ENCODE data around the gene NEK6.

Gene NEK6

DNA sequence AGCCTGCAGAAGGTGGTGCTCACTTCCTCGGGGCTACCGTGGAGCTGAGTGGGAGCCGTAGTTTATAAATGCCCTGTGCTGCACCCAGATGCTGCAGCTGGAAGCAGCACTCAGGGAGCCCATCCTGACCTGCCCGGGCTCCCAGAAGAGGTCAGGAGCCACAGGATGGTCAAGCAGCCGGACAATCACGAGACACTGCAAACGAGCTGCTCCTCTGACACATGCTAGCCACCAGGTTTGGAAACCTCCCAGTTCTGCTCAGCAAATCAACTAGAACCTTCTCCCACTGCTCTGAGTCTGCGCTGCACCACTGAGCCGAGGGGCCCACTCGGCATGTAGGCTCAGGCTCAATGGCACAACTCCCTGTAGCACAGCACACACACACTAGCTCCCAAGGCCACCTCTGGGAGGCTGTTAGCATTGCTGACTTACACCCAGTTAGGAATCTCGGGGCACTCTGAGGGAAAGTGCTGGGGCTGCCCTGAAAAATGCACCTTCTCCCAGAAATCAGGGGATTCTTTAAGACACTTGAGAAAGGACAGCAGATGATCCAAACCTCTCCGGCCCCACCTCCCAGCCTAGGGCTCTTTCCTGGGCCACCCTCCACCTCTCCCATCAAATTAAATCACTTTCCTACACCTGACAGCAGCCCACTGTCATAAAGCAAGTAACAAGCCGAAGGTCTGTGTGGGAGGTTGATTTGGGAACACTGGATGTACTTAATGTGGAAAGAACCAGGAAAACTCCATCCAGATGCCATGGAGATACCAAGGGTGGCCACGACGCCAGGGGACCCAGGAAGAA is 98.4 kb downstream of the NEK6 start:
- no peak for TF ChIP-seq CREB1 (IDR thresholded peaks at IDR 0.05; ENCODE audit: low read depth)
- TF ChIP-seq MAX (IDR thresholded peaks at IDR 0.05) = no peak
- no peak for TF ChIP-seq RAD21 (IDR thresholded peaks at IDR 0.05; ENCODE audit: low read depth)
- TF ChIP-seq TAF1 (IDR thresholded peaks at IDR 0.05; ENCODE audit: low read depth) = no peak
- TF ChIP-seq REST (IDR thresholded peaks at IDR 0.05; ENCODE audit: low read depth) = no peak

GRCh38 chr9:124356745-124357390 is 99.1 kb downstream of the NEK6 start:
- no peak for TF ChIP-seq EP300 (IDR thresholded peaks at IDR 0.05; ENCODE audit: borderline replicate concordance)

DNA sequence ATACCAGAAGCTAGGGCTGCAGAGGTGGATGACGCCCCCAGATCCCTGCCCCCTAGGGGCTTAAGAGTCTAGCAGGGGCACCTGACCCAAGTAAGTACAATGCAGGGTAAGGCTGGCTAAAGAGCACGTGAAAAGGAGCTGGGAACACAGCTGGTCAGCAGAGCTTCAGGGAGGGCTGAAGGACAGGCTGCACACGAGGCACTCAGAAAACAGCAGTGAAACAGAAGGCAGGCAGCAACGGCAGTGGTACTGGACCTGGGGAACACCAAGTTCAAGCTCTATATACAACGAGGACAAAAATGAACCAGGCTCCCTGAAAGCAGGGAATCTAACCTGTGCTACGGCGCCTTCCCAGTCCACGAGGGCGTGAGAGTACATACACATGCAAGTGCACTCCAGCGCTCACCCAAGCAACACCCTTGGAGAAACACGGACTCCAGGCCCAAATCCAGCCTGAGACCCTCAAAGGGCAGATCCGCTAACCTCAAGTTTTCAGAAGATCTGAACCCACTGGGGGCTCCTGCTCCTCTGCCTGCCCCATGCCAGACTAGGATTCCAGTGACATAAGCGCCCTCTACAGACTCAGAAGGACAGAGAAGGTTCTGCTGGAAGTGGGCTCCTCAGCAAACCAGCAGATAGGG is 100.1 kb downstream of the NEK6 start:
- TF ChIP-seq RAD21 (IDR thresholded peaks at IDR 0.05; ENCODE audit: low read depth) (peak; percentile 43; the same call in 1 of the 2 replicates), EGR1 (IDR thresholded peaks at IDR 0.05) (no peak)

GRCh38 chr9:124358631-124359030 is 100.9 kb downstream of the NEK6 start:
- TF ChIP-seq EP300 (IDR thresholded peaks at IDR 0.05; ENCODE audit: borderline replicate concordance) (no peak), CEBPB (IDR thresholded peaks at IDR 0.05) (no peak), REST (IDR thresholded peaks at IDR 0.05; ENCODE audit: low read depth) (no peak), EGR1 (IDR thresholded peaks at IDR 0.05) (no peak), NFIC (IDR thresholded peaks at IDR 0.05) (no peak), TAF1 (IDR thresholded peaks at IDR 0.05; ENCODE audit: low read depth) (no peak), ZBTB7A (IDR thresholded peaks at IDR 0.05; ENCODE audit: low read depth) (no peak), RAD21 (IDR thresholded peaks at IDR 0.05; ENCODE audit: low read depth) (no peak), CREB1 (IDR thresholded peaks at IDR 0.05; ENCODE audit: low read depth) (no peak), FOXM1 (IDR thresholded peaks at IDR 0.05; ENCODE audit: borderline replicate concordance, low read depth) (no peak), TEAD4 (IDR thresholded peaks at IDR 0.05) (no peak), TCF12 (IDR thresholded peaks at IDR 0.05; ENCODE audit: low read depth) (no peak), MAX (IDR thresholded peaks at IDR 0.05) (no peak), YY1 (IDR thresholded peaks at IDR 0.05; ENCODE audit: low read depth) (no peak)
- TF ChIP-seq, protein P1, sequence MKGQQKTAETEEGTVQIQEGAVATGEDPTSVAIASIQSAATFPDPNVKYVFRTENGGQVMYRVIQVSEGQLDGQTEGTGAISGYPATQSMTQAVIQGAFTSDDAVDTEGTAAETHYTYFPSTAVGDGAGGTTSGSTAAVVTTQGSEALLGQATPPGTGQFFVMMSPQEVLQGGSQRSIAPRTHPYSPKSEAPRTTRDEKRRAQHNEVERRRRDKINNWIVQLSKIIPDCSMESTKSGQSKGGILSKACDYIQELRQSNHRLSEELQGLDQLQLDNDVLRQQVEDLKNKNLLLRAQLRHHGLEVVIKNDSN (IDR thresholded peaks at IDR 0.05) = no peak

GRCh38 chr9:124359426-124359825 is 101.7 kb downstream of the NEK6 start:
- no peak for TF ChIP-seq YY1 (IDR thresholded peaks at IDR 0.05; ENCODE audit: low read depth)
- no peak for TF ChIP-seq TEAD4 (IDR thresholded peaks at IDR 0.05)
- no peak for TF ChIP-seq TAF1 (IDR thresholded peaks at IDR 0.05; ENCODE audit: low read depth)
- TF ChIP-seq RAD21 (IDR thresholded peaks at IDR 0.05; ENCODE audit: low read depth) = no peak
- TF ChIP-seq EP300 (IDR thresholded peaks at IDR 0.05; ENCODE audit: borderline replicate concordance) = no peak
- TF ChIP-seq TCF12 (IDR thresholded peaks at IDR 0.05; ENCODE audit: low read depth) = no peak
- TF ChIP-seq, protein P1 (IDR thresholded peaks at IDR 0.05) = no peak
- TF ChIP-seq FOXM1 (IDR thresholded peaks at IDR 0.05; ENCODE audit: borderline replicate concordance, low read depth) = no peak
- TF ChIP-seq MAX (IDR thresholded peaks at IDR 0.05) = no peak
- TF ChIP-seq EGR1 (IDR thresholded peaks at IDR 0.05) = no peak
- TF ChIP-seq NFIC (IDR thresholded peaks at IDR 0.05) = no peak

Data from Ishikawa (cell line).